GM04504 (cell line): ENCODE measurements around the gene OGFR.
A peak's percentile ranks its signal among the peaks of the same experiment; 100 is the strongest.

ENCODE experiments used
- DNase-seq: peaks from one replicate; pipeline ENCODE4 v3.0.0-alpha.2; 2012; ENCODE audit warnings: low read depth

Gene OGFR

GRCh38 chr20:62784497-62784896, 20.1 kb upstream of the OGFR start:
- no peak for DNase-seq

- DNase-seq = no peak
Observed at GRCh38 chr20:62785393-62785792, 19.2 kb upstream of the OGFR start.

GRCh38 chr20:62786157-62786556, 18.5 kb upstream of the OGFR start:
- no peak for DNase-seq

- no peak for DNase-seq
Observed at GRCh38 chr20:62787321-62787720, 17.3 kb upstream of the OGFR start.

- no peak for DNase-seq
Observed at GRCh38 chr20:62787866-62788265, 16.8 kb upstream of the OGFR start.

- DNase-seq = no peak
Observed at GRCh38 chr20:62788607-62789006, 16.0 kb upstream of the OGFR start.

GRCh38 chr20:62790075-62790474, 14.6 kb upstream of the OGFR start:
- DNase-seq = no peak

GRCh38 chr20:62791301-62792181, 13.1 kb upstream of the OGFR start:
- peak; percentile 74 for DNase-seq

- DNase-seq = no peak
Observed at GRCh38 chr20:62792182-62792939, 12.3 kb upstream of the OGFR start.

GRCh38 chr20:62792940-62793756, 11.5 kb upstream of the OGFR start:
- no peak for DNase-seq

GRCh38 chr20:62793757-62794006, 11.0 kb upstream of the OGFR start:
- no peak for DNase-seq

- peak; percentile 89 for DNase-seq
Observed at GRCh38 chr20:62794007-62794724, 10.5 kb upstream of the OGFR start.

GRCh38 chr20:62795023-62795761, 9.4 kb upstream of the OGFR start:
- DNase-seq = no peak

GRCh38 chr20:62796699-62797491, 7.7 kb upstream of the OGFR start:
- no peak for DNase-seq

- no peak for DNase-seq
Observed at GRCh38 chr20:62797671-62798532, 6.7 kb upstream of the OGFR start.

- no peak for DNase-seq
Observed at GRCh38 chr20:62799036-62799435, 5.6 kb upstream of the OGFR start.

GRCh38 chr20:62799459-62799858, 5.2 kb upstream of the OGFR start:
- DNase-seq = no peak

GRCh38 chr20:62799873-62800272, 4.8 kb upstream of the OGFR start:
- no peak for DNase-seq
